Karpas-422 (cell line): ENCODE results near the gene DIDO1. TPM values are rescaled to one million over a fixed set of nuclear protein-coding genes. Genes with fewer than 3 reads are reported as not detected.

Experiments
- DNase-seq: peaks from one replicate; pipeline ENCODE4 v3.0.0-alpha.2; 2015
- H2AFZ ChIP-seq: fragments of 200-600 bp; sonication (generic); 2 replicates; pipeline ENCODE4 v1.6.1; 2014; ENCODE audit warnings: antibody characterized with exemption, low read length, mixed read lengths
- H3K27ac ChIP-seq: fragments of 200-600 bp; sonication (generic); 2 replicates; pipeline ENCODE4 v1.5.1; 2014; ENCODE audit warnings: mild to moderate bottlenecking, low read length, moderate library complexity
- H3K27me3 ChIP-seq: fragments of 200-600 bp; sonication (generic); 2 replicates; pipeline ENCODE4 v1.6.1; 2014; ENCODE audit warnings: low read length, mixed read lengths
- H3K36me3 ChIP-seq: fragments of 200-600 bp; sonication (generic); 2 replicates; pipeline ENCODE4 v1.6.1; 2014; ENCODE audit warnings: low read length, mixed read lengths; ENCODE audit not compliant: insufficient read depth
- H3K4me1 ChIP-seq: fragments of 200-600 bp; sonication (generic); 2 replicates; pipeline ENCODE4 v1.6.1; 2014; ENCODE audit warnings: mild to moderate bottlenecking, low read length, mixed read lengths
- H3K4me2 ChIP-seq: fragments of 200-600 bp; sonication (generic); 2 replicates; pipeline ENCODE4 v1.6.1; 2014; ENCODE audit warnings: low read length, low read depth, mild to moderate bottlenecking; ENCODE audit not compliant: poor library complexity, severe bottlenecking
- H3K4me3 ChIP-seq: fragments of 200-600 bp; sonication (generic); 2 replicates; pipeline ENCODE4 v1.5.1; 2014; ENCODE audit warnings: mild to moderate bottlenecking, antibody characterized with exemption, low read length, mixed read lengths
- H3K79me2 ChIP-seq: fragments of 200-600 bp; sonication (generic); 2 replicates; pipeline ENCODE4 v1.6.1; 2014; ENCODE audit warnings: mild to moderate bottlenecking, low read length, mixed read lengths
- H3K9ac ChIP-seq: fragments of 200-600 bp; sonication (generic); 2 replicates; pipeline ENCODE4 v1.6.0; 2014; ENCODE audit warnings: low read length
- H3K9me2 ChIP-seq: fragments of 200-600 bp; sonication (generic), shearing (Covaris generic); replicated peaks from 2 replicates; pipeline ENCODE4 v1.6.0; 2014; ENCODE audit warnings: mild to moderate bottlenecking, low read length, moderate library complexity; ENCODE audit not compliant: insufficient read depth
- H3K9me3 ChIP-seq: fragments of 300-700, 200-600 bp; sonication (generic); 2 replicates; pipeline ENCODE4 v1.6.1; 2014; ENCODE audit warnings: low read length, mixed read lengths
- H4K20me1 ChIP-seq: fragments of 200-600 bp; sonication (generic); 2 replicates; pipeline ENCODE4 v1.6.1; 2014; ENCODE audit warnings: mild to moderate bottlenecking, antibody characterized with exemption, low read length, low read depth; ENCODE audit not compliant: insufficient read depth
- total RNA-seq: library from RNA; depleted of rRNA; stranded (reverse); fragments of >200 nt; shearing (Covaris generic); gene quantifications from 2 replicates; pipeline ENCODE4 v1.2.3, GENCODE V29; 2014; ENCODE audit warnings: low replicate concordance

Gene DIDO1
- total RNA-seq, 1 experiment from 2014 or later: 35.4 TPM

DNA sequence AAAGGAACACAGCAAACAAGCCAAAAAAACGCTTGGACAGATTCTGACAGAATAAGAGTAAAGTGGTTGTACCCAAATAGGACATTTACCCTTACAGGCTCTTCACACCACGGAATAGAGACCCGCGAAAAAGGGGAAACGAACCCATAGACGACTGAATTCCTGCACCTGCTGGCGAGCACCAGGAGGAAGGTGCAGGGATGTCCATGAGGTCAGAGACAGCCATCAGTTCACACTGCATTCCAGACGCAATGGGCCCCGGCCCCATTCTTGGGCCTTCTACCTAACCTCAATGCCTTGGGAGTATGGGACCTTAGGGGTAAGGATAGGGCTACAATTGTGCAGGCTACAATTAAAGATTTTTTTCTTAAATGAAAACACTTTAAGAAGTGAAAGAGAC, 5.2 kb upstream of the DIDO1 start:
- Histone ChIP-seq H3K4me3 (no peak overlapping the region), H3K4me2 (peak overlapping the region; percentile 48), H3K9ac (no peak overlapping the region), H3K9me3 (no peaks in the 10 kb centered on the region), H3K27me3 (no peaks in the 10 kb centered on the region), H3K36me3 (peaks cover 13% of the 10 kb centered on the region; the same call in 1 of the 2 replicates), H3K27ac (peak overlapping the region; percentile 19; the same call in 1 of the 2 replicates), H2AFZ (no peak overlapping the region), H3K9me2 (no peaks in the 10 kb centered on the region), H3K4me1 (peaks cover 88% of the 10 kb centered on the region), H4K20me1 (peaks cover 8% of the 10 kb centered on the region; the same call in 1 of the 2 replicates), H3K79me2 (peaks cover 99% of the 10 kb centered on the region)
- no peak for DNase-seq

DNA sequence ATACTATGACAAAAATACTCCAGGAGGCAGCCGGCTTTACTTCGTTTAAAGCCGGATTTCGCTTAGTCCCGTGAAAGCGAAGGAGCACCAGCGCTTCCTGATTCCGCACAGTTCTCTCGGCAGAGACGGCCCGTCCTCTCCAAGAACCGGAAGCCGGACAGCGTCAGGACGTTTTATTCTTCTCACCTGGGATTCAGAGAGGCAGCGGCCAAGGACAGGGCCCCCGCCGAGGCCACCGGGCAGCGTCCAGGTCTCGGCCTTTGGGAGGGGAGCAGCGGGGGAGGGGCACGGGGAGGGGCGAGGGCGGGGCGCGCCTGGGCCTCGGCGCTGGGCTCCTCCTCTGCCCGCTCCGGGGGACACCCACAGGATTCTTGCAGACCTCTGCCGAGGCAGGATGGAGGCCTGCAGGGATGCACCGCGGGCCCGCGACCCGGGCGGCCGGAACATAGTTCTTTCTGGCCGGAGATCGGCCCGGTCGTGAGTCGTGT, 2.8 kb upstream of the DIDO1 start:
- Histone ChIP-seq H3K4me1 (peaks cover 74% of the 10 kb centered on the region), H3K9me3 (no peaks in the 10 kb centered on the region), H3K9me2 (no peaks in the 10 kb centered on the region), H3K4me3 (peak overlapping the region; percentile 46; the same call in 1 of the 2 replicates), H2AFZ (no peak overlapping the region), H3K79me2 (peaks cover 94% of the 10 kb centered on the region), H4K20me1 (peaks cover 14% of the 10 kb centered on the region), H3K9ac (peak overlapping the region; percentile 61), H3K27ac (no peak overlapping the region), H3K4me2 (peak overlapping the region; percentile 48), H3K36me3 (no peaks in the 10 kb centered on the region), H3K27me3 (no peaks in the 10 kb centered on the region)
- DNase-seq: peak; percentile 56

DNA sequence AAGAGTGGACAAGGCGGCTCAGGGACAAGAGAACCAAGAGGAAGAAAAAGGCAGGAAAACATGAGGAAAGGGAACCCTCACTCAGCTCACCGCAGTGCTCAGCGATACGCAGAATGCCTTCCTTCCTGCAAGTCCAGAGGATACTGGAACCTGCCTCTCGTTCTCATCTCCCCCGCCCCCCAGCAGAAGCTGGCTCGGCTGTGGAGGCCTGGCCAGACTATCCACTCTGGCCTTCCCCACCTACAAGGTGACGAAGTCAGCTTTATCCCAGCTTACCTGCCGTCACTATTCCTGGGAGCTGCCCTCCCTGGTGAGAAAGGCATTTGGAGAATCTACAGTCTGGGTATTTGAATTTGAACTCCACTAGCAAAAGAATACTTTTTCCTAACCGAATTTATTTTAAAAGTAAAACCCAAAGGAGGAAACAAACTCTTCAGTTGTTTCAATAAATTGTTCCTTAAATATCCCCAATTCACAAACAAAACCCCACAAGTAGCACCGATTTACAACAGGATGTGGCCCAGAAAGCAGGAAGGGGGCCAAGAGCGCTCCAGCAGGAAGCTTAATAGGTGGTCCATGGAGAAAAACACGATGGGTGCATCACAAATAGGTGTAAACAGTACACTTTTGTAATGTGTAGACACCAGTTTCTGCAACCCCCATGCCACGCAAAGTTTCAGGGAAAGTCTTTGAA, 2.1 kb upstream of the DIDO1 start:
- H3K9me3 ChIP-seq: no peaks in the 10 kb centered on the region
- H2AFZ ChIP-seq: no peak overlapping the region
- no peaks in the 10 kb centered on the region for H3K36me3 ChIP-seq
- H3K4me1 ChIP-seq: peaks cover 76% of the 10 kb centered on the region
- DNase-seq: no peak
- no peaks in the 10 kb centered on the region for H3K9me2 ChIP-seq
- no peak overlapping the region for H3K4me3 ChIP-seq
- H3K79me2 ChIP-seq: peaks cover 94% of the 10 kb centered on the region
- no peak overlapping the region for H3K27ac ChIP-seq
- H3K27me3 ChIP-seq: no peaks in the 10 kb centered on the region
- H4K20me1 ChIP-seq: peaks cover 21% of the 10 kb centered on the region
- peak overlapping the region; percentile 94 for H3K4me2 ChIP-seq
- no peak overlapping the region for H3K9ac ChIP-seq

DNA sequence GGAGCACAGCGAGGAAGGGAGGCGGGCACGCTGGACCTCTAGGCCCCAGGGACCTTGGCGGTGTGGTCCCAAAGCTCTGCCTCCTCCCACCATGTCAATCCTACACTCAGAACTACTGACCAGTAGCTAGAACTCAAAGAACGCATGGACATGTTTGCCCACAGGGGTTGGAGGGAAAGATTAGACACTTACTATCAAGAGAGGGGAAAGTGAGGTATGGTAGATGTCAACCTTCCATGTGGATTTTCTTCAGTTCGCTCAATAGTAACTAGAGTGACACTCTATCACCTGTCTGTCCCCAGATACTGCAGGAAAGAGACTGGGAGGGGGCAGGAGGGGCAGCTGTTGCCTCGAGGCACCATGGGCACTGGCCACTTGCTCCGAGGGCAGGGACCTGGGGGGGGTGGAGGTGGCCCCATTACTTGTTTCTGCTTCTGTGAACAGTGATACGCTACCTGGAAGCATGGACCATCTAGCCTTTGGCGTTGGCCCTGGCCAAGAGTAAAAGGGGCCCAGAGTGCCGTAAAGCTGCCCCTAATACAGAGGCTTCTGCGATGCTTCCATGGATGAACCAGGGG, 912 bp upstream of the DIDO1 start:
- Histone ChIP-seq H3K36me3 (no peaks in the 10 kb centered on the region), H3K9me3 (no peaks in the 10 kb centered on the region), H3K4me2 (peak overlapping the region; percentile 94), H3K9ac (peak overlapping the region; percentile 99), H3K4me1 (peaks cover 80% of the 10 kb centered on the region), H3K79me2 (peaks cover 94% of the 10 kb centered on the region), H3K27ac (peak overlapping the region; percentile 62; the same call in 1 of the 2 replicates), H2AFZ (no peak overlapping the region), H4K20me1 (peaks cover 30% of the 10 kb centered on the region), H3K4me3 (peak overlapping the region; percentile 97), H3K9me2 (no peaks in the 10 kb centered on the region), H3K27me3 (no peaks in the 10 kb centered on the region)
- DNase-seq: no peak

GRCh38 chr20:62925420-62926228, 681 bp downstream of the DIDO1 start:
- no peak overlapping the region for H2AFZ ChIP-seq
- H3K4me2 ChIP-seq: peak overlapping the region; percentile 94
- H3K4me3 ChIP-seq: peak overlapping the region; percentile 97
- no peaks in the 10 kb centered on the region for H3K36me3 ChIP-seq
- no peaks in the 10 kb centered on the region for H3K9me2 ChIP-seq
- H3K4me1 ChIP-seq: peaks cover 77% of the 10 kb centered on the region
- peaks cover 94% of the 10 kb centered on the region for H3K79me2 ChIP-seq
- peak overlapping the region; percentile 88 for H3K27ac ChIP-seq
- peaks cover 41% of the 10 kb centered on the region for H4K20me1 ChIP-seq
- peak; percentile 81 for DNase-seq
- no peaks in the 10 kb centered on the region for H3K9me3 ChIP-seq
- no peaks in the 10 kb centered on the region for H3K27me3 ChIP-seq
- peak overlapping the region; percentile 99 for H3K9ac ChIP-seq

- Histone ChIP-seq H3K4me3 (peak overlapping the region; percentile 97), H3K9me3 (no peaks in the 10 kb centered on the region), H3K4me1 (peaks cover 77% of the 10 kb centered on the region), H3K9ac (peak overlapping the region; percentile 99), H2AFZ (no peak overlapping the region), H3K27me3 (no peaks in the 10 kb centered on the region), H3K79me2 (peaks cover 94% of the 10 kb centered on the region), H3K9me2 (no peaks in the 10 kb centered on the region), H3K4me2 (peak overlapping the region; percentile 94), H3K27ac (peak overlapping the region; percentile 88), H4K20me1 (peaks cover 47% of the 10 kb centered on the region), H3K36me3 (no peaks in the 10 kb centered on the region)
- DNase-seq: no peak
Measured at GRCh38 chr20:62925076-62925419, 1.3 kb downstream of the DIDO1 start.

DNA sequence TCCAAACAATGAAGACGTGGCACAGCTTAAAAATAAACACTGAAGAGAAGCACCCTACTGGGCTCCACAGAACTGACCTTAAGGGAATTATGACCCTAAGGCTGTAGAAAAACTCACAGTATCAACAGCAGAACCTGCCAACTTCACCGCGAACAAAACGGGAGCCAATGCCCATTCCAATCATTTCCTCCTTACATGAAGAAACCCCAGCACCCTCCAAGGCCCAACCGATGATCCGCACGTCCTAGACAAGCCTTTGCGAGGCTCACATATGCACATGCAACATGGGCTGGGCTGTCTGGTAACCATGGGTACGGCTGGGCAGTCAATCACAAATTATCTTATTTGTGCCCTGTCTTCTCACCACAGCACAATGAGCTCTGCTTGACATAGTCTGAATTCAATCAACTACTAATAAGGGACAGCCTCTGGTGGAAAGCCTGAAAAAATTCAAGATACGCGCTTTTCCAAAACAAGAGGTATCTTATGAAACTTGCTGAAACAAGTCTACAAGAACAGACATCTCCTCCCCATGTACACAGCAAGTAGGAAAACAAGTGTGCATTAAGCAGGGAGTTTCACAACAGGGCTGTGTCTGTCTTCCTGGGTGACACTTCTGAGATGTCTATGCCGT, 1.7 kb downstream of the DIDO1 start:
- no peak overlapping the region for H2AFZ ChIP-seq
- H3K9me3 ChIP-seq: no peaks in the 10 kb centered on the region
- H3K79me2 ChIP-seq: peaks cover 94% of the 10 kb centered on the region
- peak overlapping the region; percentile 97 for H3K4me3 ChIP-seq
- H3K4me1 ChIP-seq: peaks cover 77% of the 10 kb centered on the region
- H3K36me3 ChIP-seq: no peaks in the 10 kb centered on the region
- no peaks in the 10 kb centered on the region for H3K27me3 ChIP-seq
- H3K27ac ChIP-seq: peak overlapping the region; percentile 88; the same call in 1 of the 2 replicates
- peaks cover 51% of the 10 kb centered on the region for H4K20me1 ChIP-seq
- peak overlapping the region; percentile 99 for H3K9ac ChIP-seq
- peak overlapping the region; percentile 94 for H3K4me2 ChIP-seq
- no peaks in the 10 kb centered on the region for H3K9me2 ChIP-seq
- peak; percentile 55 for DNase-seq
